ENCODE data around the gene MYL3. TPM values are rescaled to one million over a fixed set of nuclear protein-coding genes. Genes with fewer than 3 reads are reported as not detected.
"Not testable (repeated sequence)": the region's sequence is repeated elsewhere in the genome, so short reads cannot be mapped to it uniquely, and the experiment has no call there.

The MYL3 gene
- total RNA-seq: not detected

DNA sequence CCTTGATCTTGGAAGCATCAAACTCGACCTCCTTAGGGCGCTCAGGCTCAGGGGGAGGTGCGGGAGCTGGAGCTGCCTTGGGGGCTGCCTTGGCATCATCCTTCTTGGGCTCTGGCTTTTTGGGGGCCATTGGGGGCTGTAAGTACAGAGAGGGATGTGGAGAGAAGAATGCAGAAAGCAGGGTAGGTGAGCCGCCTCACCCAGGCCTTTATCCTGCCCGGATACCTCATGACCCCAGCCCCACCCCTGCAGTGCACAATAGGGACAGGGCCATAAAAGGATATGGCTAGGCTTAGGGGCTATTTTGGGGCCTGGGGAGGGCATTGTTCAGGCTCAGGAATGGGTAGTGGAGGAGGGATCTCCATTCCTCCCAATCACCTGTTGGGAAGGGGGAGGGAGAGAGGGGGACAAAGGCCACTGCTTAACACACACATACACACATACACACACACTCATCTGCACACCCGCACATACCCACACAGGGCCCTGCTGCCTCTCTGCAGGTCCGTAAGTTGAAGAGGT is at the start of gene MYL3:
Gene MYL3 (minus strand): TSS at position 184 of the 522 bp plus-strand sequence. CDS start 54 bp downstream, at position 130.
- Mint-ChIP-seq H3K4me1 (ENCODE audit: low read depth in 2 of 2) (no peaks in the 10 kb centered on the region), H3K27ac (no peak within 1 kb of the TSS), H3K4me3 (no peak within 1 kb of the TSS), H3K9me3 (no peaks in the 10 kb centered on the region), H3K27me3 (no peaks in the 10 kb centered on the region), H3K36me3 (no peaks in the 10 kb centered on the region)
- ATAC-seq: no peak
- no peak for DNase-seq (ENCODE audit: low spot score)

GRCh38 chr3:46912986-46913385 is 49.7 kb upstream of the MYL3 start:
- H3K36me3 Mint-ChIP-seq: peaks cover 16% of the 10 kb centered on the region
- H3K9me3 Mint-ChIP-seq: no peaks in the 10 kb centered on the region
- peaks cover 29 to 43% of the 10 kb centered on the region in 2 donors for H3K4me1 Mint-ChIP-seq (ENCODE audit: low read depth in 2 of 2)
- no peak for ATAC-seq
- no peak for DNase-seq (ENCODE audit: low spot score)
- H3K4me3 Mint-ChIP-seq: no peak overlapping the region
- no peak overlapping the region for H3K27ac Mint-ChIP-seq
- no peaks in the 10 kb centered on the region for H3K27me3 Mint-ChIP-seq

DNA sequence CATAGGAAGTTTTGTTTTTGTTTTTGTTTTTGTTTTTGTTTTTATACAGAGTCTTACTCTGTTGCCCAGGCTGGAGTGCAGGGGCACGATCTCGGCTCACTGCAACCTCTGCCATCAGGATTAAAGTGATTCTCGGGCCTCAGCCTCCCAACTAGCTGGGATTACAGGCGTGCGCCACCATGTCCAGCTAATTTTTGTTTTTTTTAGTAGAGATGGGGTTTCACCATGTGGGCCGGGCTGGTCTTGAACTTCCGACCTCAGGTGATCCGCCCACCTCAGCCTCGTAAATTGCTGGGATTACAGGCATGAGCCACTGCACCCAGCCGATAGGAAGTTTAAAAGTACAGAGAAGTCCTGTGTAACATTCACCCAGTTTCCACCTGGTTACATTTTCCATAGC is 47.7 kb upstream of the MYL3 start:
- DNase-seq (ENCODE audit: low spot score); ATAC-seq; H3K9me3 Mint-ChIP-seq; H3K4me3 Mint-ChIP-seq; H3K27ac Mint-ChIP-seq; H3K27me3 Mint-ChIP-seq: not testable (repeated sequence)
- H3K36me3 Mint-ChIP-seq: peaks cover 10% of the 10 kb centered on the region
- peaks cover 17 to 24% of the 10 kb centered on the region in 2 donors for H3K4me1 Mint-ChIP-seq (ENCODE audit: low read depth in 2 of 2)

DNA sequence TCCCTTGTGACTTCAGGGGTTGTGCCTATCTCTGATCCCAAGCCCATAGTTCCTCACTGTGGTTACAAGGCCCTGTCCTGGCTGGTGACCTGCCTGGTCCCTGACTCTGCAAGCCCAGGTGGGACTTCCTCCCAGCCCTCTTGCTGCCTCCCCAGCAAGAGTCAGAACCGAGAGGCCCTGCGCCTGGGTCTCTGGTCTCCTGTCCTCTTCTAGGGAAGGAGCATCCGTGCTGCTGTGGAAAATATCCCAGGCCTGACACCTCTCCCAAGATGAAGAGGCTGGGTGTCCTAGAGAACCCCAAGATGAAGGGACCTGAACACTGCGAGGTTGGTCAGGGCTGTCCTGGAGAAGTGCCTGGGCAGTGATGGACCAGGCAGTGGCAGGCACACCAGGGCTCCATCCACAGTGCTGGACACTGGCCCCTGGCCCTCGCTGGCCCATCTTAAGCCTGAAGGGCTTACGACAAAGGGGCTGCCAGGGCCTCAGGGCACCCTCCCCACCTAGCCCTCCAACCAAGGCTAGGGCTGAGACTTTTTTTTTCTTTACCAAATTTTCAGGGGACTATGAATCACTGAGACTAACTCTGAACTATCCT is 47.0 kb upstream of the MYL3 start:
- H3K27me3 Mint-ChIP-seq: no peaks in the 10 kb centered on the region
- DNase-seq (ENCODE audit: low spot score): no peak
- no peak overlapping the region for H3K4me3 Mint-ChIP-seq
- ATAC-seq: no peak
- peaks cover 12 to 18% of the 10 kb centered on the region in 2 donors for H3K4me1 Mint-ChIP-seq (ENCODE audit: low read depth in 2 of 2)
- H3K27ac Mint-ChIP-seq: no peak overlapping the region
- peaks cover 7% of the 10 kb centered on the region for H3K36me3 Mint-ChIP-seq
- H3K9me3 Mint-ChIP-seq: no peaks in the 10 kb centered on the region

DNA sequence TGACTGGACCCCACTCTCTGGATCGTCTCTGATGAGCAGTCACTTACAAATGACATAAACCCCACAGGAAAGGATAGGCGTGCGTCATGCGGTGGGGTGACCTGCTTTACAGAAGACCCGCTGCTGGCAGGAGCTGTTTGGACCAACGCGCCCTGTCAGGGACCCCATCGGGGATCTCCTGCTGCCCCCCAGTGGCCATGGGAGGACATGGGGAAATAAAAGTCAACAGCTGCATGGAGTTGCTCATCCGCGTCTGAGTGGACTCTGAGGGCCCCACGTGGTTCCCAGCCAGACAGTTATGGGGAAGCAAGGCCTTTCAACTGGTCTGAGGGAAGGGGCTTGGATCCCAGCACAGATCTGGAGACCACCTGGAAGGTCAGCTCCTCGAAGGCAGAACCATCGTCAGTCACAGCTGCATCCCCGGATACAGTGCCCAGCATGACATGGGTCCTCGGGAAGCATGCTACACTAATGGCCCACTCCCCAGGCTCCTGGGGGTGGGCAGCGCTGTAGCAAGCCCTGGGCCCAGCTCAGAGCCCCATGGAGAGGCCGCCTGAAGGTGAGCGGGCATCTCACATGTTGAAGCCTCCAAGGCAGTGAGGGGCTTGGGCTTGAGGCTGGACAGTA is 46.4 kb upstream of the MYL3 start:
- peaks cover 5% of the 10 kb centered on the region for H3K36me3 Mint-ChIP-seq
- no peak overlapping the region for H3K4me3 Mint-ChIP-seq
- ATAC-seq (peak; percentile 78 to 82), DNase-seq (ENCODE audit: low spot score) (peak; percentile 81)
- H3K4me1 Mint-ChIP-seq (ENCODE audit: low read depth in 2 of 2): peaks cover 9 to 12% of the 10 kb centered on the region in 2 donors
- H3K27ac Mint-ChIP-seq: no peak overlapping the region
- H3K9me3 Mint-ChIP-seq: no peaks in the 10 kb centered on the region
- no peaks in the 10 kb centered on the region for H3K27me3 Mint-ChIP-seq

DNA sequence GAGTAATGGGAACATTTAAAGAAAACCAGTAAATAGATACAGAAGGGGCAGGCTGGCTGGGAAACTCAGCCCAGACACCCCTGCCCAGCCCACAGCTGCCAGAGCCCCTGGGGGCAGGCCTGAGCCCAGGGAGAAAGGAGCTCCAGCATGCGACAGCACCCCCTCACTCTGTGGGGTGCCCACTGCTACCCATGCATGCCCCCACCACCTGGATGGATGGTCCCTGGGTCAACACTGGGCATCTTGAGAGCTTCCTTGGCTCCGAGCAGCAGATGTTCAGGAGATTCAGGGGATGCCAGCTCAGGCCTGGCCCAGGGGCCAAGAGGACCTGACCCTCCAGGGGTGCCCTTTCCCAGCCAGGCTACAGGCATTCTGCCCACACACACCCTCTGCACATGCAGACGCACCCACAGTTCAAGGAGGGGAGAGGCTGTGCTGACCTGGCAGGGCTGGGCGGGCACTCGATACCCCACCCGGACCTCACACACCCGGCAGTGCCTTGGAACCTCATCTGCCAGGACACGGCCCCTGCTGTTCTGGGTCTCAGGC is 45.8 kb upstream of the MYL3 start:
- DNase-seq (ENCODE audit: low spot score) (no peak), ATAC-seq (peak in 1 of 2 donors; percentile 1)
- H3K4me3 Mint-ChIP-seq: no peak overlapping the region
- H3K27me3 Mint-ChIP-seq: no peaks in the 10 kb centered on the region
- no peaks in the 10 kb centered on the region for H3K9me3 Mint-ChIP-seq
- peaks cover 5% of the 10 kb centered on the region for H3K36me3 Mint-ChIP-seq
- peaks cover 9% of the 10 kb centered on the region in 2 donors for H3K4me1 Mint-ChIP-seq (ENCODE audit: low read depth in 2 of 2)
- no peak overlapping the region for H3K27ac Mint-ChIP-seq

GRCh38 chr3:46908294-46908985 is 45.2 kb upstream of the MYL3 start:
- no peaks in the 10 kb centered on the region for H3K9me3 Mint-ChIP-seq
- ATAC-seq (no peak), DNase-seq (ENCODE audit: low spot score) (no peak)
- peaks cover 3 to 6% of the 10 kb centered on the region in 2 donors for H3K4me1 Mint-ChIP-seq (ENCODE audit: low read depth in 2 of 2)
- no peak overlapping the region for H3K27ac Mint-ChIP-seq
- H3K27me3 Mint-ChIP-seq: no peaks in the 10 kb centered on the region
- no peak overlapping the region for H3K4me3 Mint-ChIP-seq
- H3K36me3 Mint-ChIP-seq: peaks cover 2% of the 10 kb centered on the region

DNA sequence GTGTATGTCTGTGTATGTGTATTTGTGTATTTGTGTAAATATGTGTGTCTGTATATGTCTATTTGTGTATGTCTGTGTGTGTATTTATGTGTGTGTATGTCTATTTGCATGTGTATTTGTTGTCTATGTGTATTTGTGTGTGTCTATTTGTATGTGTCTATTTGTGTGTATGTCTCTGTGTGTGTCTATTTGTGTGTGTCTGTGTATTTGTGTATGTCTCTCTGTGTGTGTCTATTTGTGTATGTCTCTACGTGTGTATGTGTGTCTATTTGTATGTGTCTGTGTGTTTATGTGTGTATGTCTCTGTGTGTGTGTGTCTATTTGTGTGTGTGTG is 44.7 kb upstream of the MYL3 start:
- no peak overlapping the region for H3K4me3 Mint-ChIP-seq
- H3K27ac Mint-ChIP-seq: no peak overlapping the region
- peaks cover 0 to 4% of the 10 kb centered on the region in 2 donors for H3K4me1 Mint-ChIP-seq (ENCODE audit: low read depth in 2 of 2)
- no peaks in the 10 kb centered on the region for H3K9me3 Mint-ChIP-seq
- H3K36me3 Mint-ChIP-seq: no peaks in the 10 kb centered on the region
- no peaks in the 10 kb centered on the region for H3K27me3 Mint-ChIP-seq
- DNase-seq (ENCODE audit: low spot score) (no peak), ATAC-seq (no peak)

- H3K36me3 Mint-ChIP-seq: no peaks in the 10 kb centered on the region
- ATAC-seq (no peak), DNase-seq (ENCODE audit: low spot score) (no peak)
- H3K27ac Mint-ChIP-seq: no peak overlapping the region
- H3K27me3 Mint-ChIP-seq: no peaks in the 10 kb centered on the region
- peaks cover 0 to 4% of the 10 kb centered on the region in 2 donors for H3K4me1 Mint-ChIP-seq (ENCODE audit: low read depth in 2 of 2)
- H3K4me3 Mint-ChIP-seq: no peak overlapping the region
- no peaks in the 10 kb centered on the region for H3K9me3 Mint-ChIP-seq
These were observed 44.0 kb upstream of the MYL3 start for GRCh38 chr3:46907271-46907670.

GRCh38 chr3:46906471-46907058 is 43.3 kb upstream of the MYL3 start:
- no peak for ATAC-seq
- Mint-ChIP-seq H3K36me3 (no peaks in the 10 kb centered on the region), H3K27me3 (no peaks in the 10 kb centered on the region), H3K4me1 (ENCODE audit: low read depth in 2 of 2) (peaks cover 0 to 4% of the 10 kb centered on the region in 2 donors), H3K9me3 (no peaks in the 10 kb centered on the region), H3K4me3 (no peak overlapping the region), H3K27ac (no peak overlapping the region)
- DNase-seq (ENCODE audit: low spot score): no peak

DNA sequence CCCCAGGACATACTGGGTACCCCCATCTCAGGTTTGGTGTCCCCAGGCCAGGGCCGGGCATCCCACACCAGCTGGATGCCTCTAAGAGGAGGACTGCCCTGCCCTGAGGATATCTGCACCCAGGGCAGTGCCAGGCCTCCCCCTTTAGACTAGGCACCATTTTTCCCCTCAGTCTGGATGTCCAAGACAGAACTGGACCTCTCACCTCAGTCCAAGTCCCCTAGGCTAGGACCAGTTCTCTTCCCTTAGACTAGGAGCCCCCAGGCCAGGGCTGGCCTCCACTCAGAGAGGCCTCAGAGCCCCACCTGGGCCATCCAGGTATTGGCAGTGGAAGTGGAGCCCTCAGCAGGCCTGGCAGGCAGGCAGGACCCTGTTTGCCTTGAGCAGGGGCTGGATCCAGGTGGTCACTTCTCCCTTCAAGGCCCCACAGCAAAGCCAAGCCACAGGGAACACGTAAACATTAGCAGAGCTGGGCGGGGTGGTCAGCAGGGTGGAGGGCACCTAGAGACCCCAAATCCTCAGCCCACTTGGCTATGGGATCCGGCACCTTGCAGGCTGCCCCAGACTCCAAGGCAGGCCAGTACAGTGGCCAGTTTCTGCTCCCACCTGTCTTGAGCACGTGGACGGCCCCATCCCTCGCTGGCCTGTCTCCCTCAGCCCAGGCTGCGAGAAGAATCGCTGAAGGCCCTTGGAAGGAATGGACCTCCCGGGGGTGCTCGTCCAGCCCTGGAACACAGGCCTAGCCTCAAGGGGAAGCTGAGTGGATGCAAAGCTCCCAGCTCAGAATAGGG is 42.6 kb upstream of the MYL3 start:
- Mint-ChIP-seq H3K27ac (no peak overlapping the region), H3K4me1 (ENCODE audit: low read depth in 2 of 2) (peaks cover 0 to 4% of the 10 kb centered on the region in 2 donors), H3K9me3 (no peaks in the 10 kb centered on the region), H3K36me3 (no peaks in the 10 kb centered on the region), H3K4me3 (no peak overlapping the region), H3K27me3 (no peaks in the 10 kb centered on the region)
- DNase-seq (ENCODE audit: low spot score) (no peak), ATAC-seq (no peak)

GRCh38 chr3:46905213-46905560 is 41.9 kb upstream of the MYL3 start:
- Mint-ChIP-seq H3K9me3 (no peaks in the 10 kb centered on the region), H3K27ac (no peak overlapping the region), H3K4me3 (no peak overlapping the region), H3K27me3 (no peaks in the 10 kb centered on the region), H3K4me1 (ENCODE audit: low read depth in 2 of 2) (peaks cover 0 to 4% of the 10 kb centered on the region in 2 donors), H3K36me3 (no peaks in the 10 kb centered on the region)
- ATAC-seq (no peak), DNase-seq (ENCODE audit: low spot score) (no peak)
